ENCODE measurements around the gene ZNF740. TPM values are rescaled to one million over a fixed set of nuclear protein-coding genes. Genes with fewer than 3 reads are reported as not detected.
"Not testable (repeated sequence)": the region's sequence is repeated elsewhere in the genome, so short reads cannot be mapped to it uniquely, and the experiment has no call there.

The ZNF740 gene
- total and polyA plus RNA-seq, 2 donors (not counting 1 experiment from before 2014, with no cell fraction given): 35.9 to 117 TPM

- H3K79me2 ChIP-seq (ENCODE audit: control insufficient read depth, insufficient read depth, low read length): peaks cover 67% of the 10 kb centered on the region
These were observed 21.1 kb downstream of the ZNF740 start for GRCh38 chr12:53201639-53202038.

GRCh38 chr12:53202316-53202715 lies 21.8 kb downstream of the ZNF740 start:
- intact Hi-C loops (cut with micrococcal nuclease); H3K4me3 ChIP-seq (ENCODE audit: control extremely low read depth in 1 of 5, extremely low read depth in 1 of 5, insufficient read depth in 1 of 5, low read depth in 2 of 5, low read length in 4 of 5): not testable (repeated sequence)
- CTCF ChIA-PET: interaction anchor here (1.0 to 15.7 kb wide), 5 partner anchors 10 to 150 kb away, joined by 3 to 201 read pairs (median 4); partner anchors contain the start of gene ITGB7

More at GRCh38 chr12:53201639-53202038, 21.1 kb downstream of the ZNF740 start:
- Histone ChIP-seq H3K27ac (ENCODE audit: low read length in 2 of 2) (peak overlapping the region; percentile 7 to 58), H3K9ac (ENCODE audit: low read length) (no peak overlapping the region), H3K4me2 (replicated peaks; ENCODE audit: low read depth, low read length, poor library complexity, severe bottlenecking) (peak overlapping the region; percentile 73), H2AFZ (ENCODE audit: insufficient read depth, low read depth, low read length, poor library complexity, severe bottlenecking) (no peak overlapping the region), H3K9me3 (ENCODE audit: control extremely low read depth in 1 of 3, control insufficient read depth in 2 of 3, insufficient read depth in 1 of 3, low read length in 2 of 3) (no peaks in the 10 kb centered on the region), H3K27me3 (replicated peaks in 1 of 4; ENCODE audit: control extremely low read depth in 1 of 4, control insufficient read depth in 3 of 4, insufficient read depth in 4 of 4, low read length in 3 of 4) (no peaks in the 10 kb centered on the region), H3K4me1 (ENCODE audit: control insufficient read depth in 2 of 2, insufficient read depth in 2 of 2, low read length in 2 of 2) (peaks cover 89 to 96% of the 10 kb centered on the region in 2 donors), H3K36me3 (replicated peaks in 1 of 2; ENCODE audit: control extremely low read depth in 1 of 2, control insufficient read depth in 1 of 2, extremely low read depth in 1 of 2, insufficient read depth in 2 of 2, low read length in 1 of 2) (peaks cover 4 to 35% of the 10 kb centered on the region in 2 experiments), H4K20me1 (ENCODE audit: control insufficient read depth, insufficient read depth, low read length, poor library complexity, severe bottlenecking) (peaks cover 60% of the 10 kb centered on the region), H3K4me3 (ENCODE audit: control extremely low read depth in 1 of 5, extremely low read depth in 1 of 5, insufficient read depth in 1 of 5, low read depth in 2 of 5, low read length in 4 of 5) (no peak overlapping the region)
- no peaks in the 10 kb centered on the region for H3K9me3 Mint-ChIP-seq (ENCODE audit: insufficient read depth)
- H3K4me3 Mint-ChIP-seq: no peak overlapping the region
- H3K27me3 Mint-ChIP-seq: no peaks in the 10 kb centered on the region
- CTCF ChIA-PET: interaction anchor here (1.0 to 15.7 kb wide), 8 partner anchors 9 to 150 kb away, joined by 3 to 201 read pairs (median 4); partner anchors contain the start of genes AAAS and ITGB7
- no peak for ATAC-seq (ENCODE audit: low read depth)
- DNase-seq: no peak
- WGBS (ENCODE audit: insufficient coverage): 56% methylated on average over 3 of the region's 4 CpGs
- intact Hi-C loops (cut with micrococcal nuclease): no loop called here
- H3K27ac Mint-ChIP-seq: peak overlapping the region; percentile 37
- POLR2A ChIA-PET: interaction anchor here (0.9 to 2.5 kb wide), 4 partner anchors 10 to 21 kb away, joined by 3 to 7 read pairs (median 4); partner anchors contain the start of genes CSAD and ZNF740
- no peak for TF ChIP-seq CTCF (IDR thresholded peaks at IDR 0.05)
- TF ChIP-seq EZH2 (IDR thresholded peaks at IDR 0.05; ENCODE audit: borderline replicate concordance, insufficient read depth, low read depth, low read length, poor library complexity, severe bottlenecking): no peak
- peaks cover 77% of the 10 kb centered on the region for H3K4me1 Mint-ChIP-seq

More at GRCh38 chr12:53202316-53202715, 21.8 kb downstream of the ZNF740 start:
- Histone ChIP-seq H3K4me1 (ENCODE audit: control insufficient read depth in 2 of 2, insufficient read depth in 2 of 2, low read length in 2 of 2) (peaks cover 94 to 99% of the 10 kb centered on the region in 2 donors), H4K20me1 (ENCODE audit: control insufficient read depth, insufficient read depth, low read length, poor library complexity, severe bottlenecking) (peaks cover 53% of the 10 kb centered on the region), H3K4me2 (replicated peaks; ENCODE audit: low read depth, low read length, poor library complexity, severe bottlenecking) (peak overlapping the region; percentile 29), H3K27ac (ENCODE audit: low read length in 2 of 2) (peak overlapping the region in 1 of 2 donors; percentile 58), H3K36me3 (replicated peaks in 1 of 2; ENCODE audit: control extremely low read depth in 1 of 2, control insufficient read depth in 1 of 2, extremely low read depth in 1 of 2, insufficient read depth in 2 of 2, low read length in 1 of 2) (peaks cover 4 to 28% of the 10 kb centered on the region in 2 experiments), H3K79me2 (ENCODE audit: control insufficient read depth, insufficient read depth, low read length) (peaks cover 73% of the 10 kb centered on the region)
- H3K9ac ChIP-seq (ENCODE audit: low read length); H3K27me3 Mint-ChIP-seq; DNase-seq; ATAC-seq (ENCODE audit: low read depth); H3K9me3 Mint-ChIP-seq (ENCODE audit: insufficient read depth); H3K4me3 Mint-ChIP-seq; H3K27me3 ChIP-seq (replicated peaks in 1 of 4; ENCODE audit: control extremely low read depth in 1 of 4, control insufficient read depth in 3 of 4, insufficient read depth in 4 of 4, low read length in 3 of 4); H2AFZ ChIP-seq (ENCODE audit: insufficient read depth, low read depth, low read length, poor library complexity, severe bottlenecking); H3K9me3 ChIP-seq (ENCODE audit: control extremely low read depth in 1 of 3, control insufficient read depth in 2 of 3, insufficient read depth in 1 of 3, low read length in 2 of 3); POLR2A ChIA-PET: not testable (repeated sequence)
- WGBS (ENCODE audit: insufficient coverage): 53% methylated on average over 2 of the region's 7 CpGs
- Mint-ChIP-seq H3K4me1 (peaks cover 77% of the 10 kb centered on the region), H3K27ac (peak overlapping the region; percentile 15)

Data from B cell (primary cell).